OCI-LY1 (cell line): ENCODE measurements around the gene WIZ.

Experiments used
- H2AFZ ChIP-seq: fragments of 200-600 bp; sonication (generic), shearing (Covaris generic); 2 replicates; pipeline ENCODE4 v1.6.0; 2014; ENCODE audit warnings: antibody characterized with exemption, mild to moderate bottlenecking, low read length
- H3F3A ChIP-seq: fragments of 200-600 bp; sonication (generic), shearing (Covaris generic); 2 replicates; pipeline ENCODE4 v1.6.0; 2014; ENCODE audit warnings: mild to moderate bottlenecking, antibody characterized with exemption, low read length, moderate library complexity; ENCODE audit not compliant: insufficient read depth
- H3K27ac ChIP-seq: fragments of 200-600 bp; sonication (generic); 2 replicates; pipeline ENCODE4 v1.5.1; 2014; ENCODE audit warnings: low read length, mixed run types, mild to moderate bottlenecking, low read depth; ENCODE audit not compliant: poor library complexity, severe bottlenecking
- H3K27me3 ChIP-seq: fragments of 200-600 bp; sonication (generic); 2 replicates; pipeline ENCODE4 v1.6.0; 2014; ENCODE audit warnings: antibody characterized with exemption, mild to moderate bottlenecking, low read length, moderate library complexity; ENCODE audit not compliant: insufficient read depth
- H3K36me3 ChIP-seq: fragments of 200-600 bp; sonication (generic); 2 replicates; pipeline ENCODE4 v1.6.1; 2014; ENCODE audit warnings: mild to moderate bottlenecking, antibody characterized with exemption, low read length, moderate library complexity, mixed read lengths; ENCODE audit not compliant: insufficient read depth
- H3K4me1 ChIP-seq: fragments of 200-600 bp; sonication (generic); 2 replicates; pipeline ENCODE4 v1.5.1; 2014; ENCODE audit warnings: mild to moderate bottlenecking, low read length, moderate library complexity; ENCODE audit not compliant: insufficient read depth, severe bottlenecking
- H3K4me2 ChIP-seq: fragments of 200-600 bp; sonication (generic), shearing (Covaris generic); 2 replicates; pipeline ENCODE4 v1.6.1; 2014; ENCODE audit warnings: low read length
- H3K4me3 ChIP-seq: fragments of 200-600 bp; sonication (generic); 2 replicates; pipeline ENCODE4 v1.5.1; 2014; ENCODE audit warnings: low read length, low read depth, mild to moderate bottlenecking, mixed read lengths; ENCODE audit not compliant: poor library complexity, severe bottlenecking
- H3K79me2 ChIP-seq: fragments of 200-600 bp; shearing (Covaris generic); 2 replicates; pipeline ENCODE4 v1.6.1; 2016; ENCODE audit warnings: mixed run types, low read length, mixed read lengths; ENCODE audit not compliant: insufficient read depth
- H3K9ac ChIP-seq: fragments of 200-600 bp; sonication (generic), shearing (Covaris generic); 2 replicates; pipeline ENCODE4 v1.6.1; 2014; ENCODE audit warnings: mild to moderate bottlenecking, low read length, mixed read lengths
- H3K9me2 ChIP-seq: fragments of 200-600 bp; sonication (generic), shearing (Covaris generic); 2 replicates; pipeline ENCODE4 v1.6.1; 2014; ENCODE audit warnings: low read depth, mild to moderate bottlenecking, low read length, mixed read lengths
- H3K9me3 ChIP-seq: fragments of 200-600 bp; shearing (Covaris generic); 2 replicates; pipeline ENCODE4 v1.6.1; 2014; ENCODE audit warnings: low read length, mixed read lengths
- H4K20me1 ChIP-seq: fragments of 200-600 bp; sonication (generic), shearing (Covaris generic); 2 replicates; pipeline ENCODE4 v1.6.0; 2016; ENCODE audit warnings: mild to moderate bottlenecking, low read length; ENCODE audit not compliant: insufficient read depth
- CTCF ChIP-seq: fragments of 200-600 bp; sonication (generic), shearing (Covaris generic); IDR thresholded peaks from 2 replicates; pipeline ENCODE4 v1.5.1; 2017; ENCODE audit warnings: mild to moderate bottlenecking, antibody characterized with exemption, low read length, moderate library complexity, mixed read lengths
- EZH2 ChIP-seq: fragments of 200-600 bp; sonication (generic), shearing (Covaris generic); IDR thresholded peaks from 2 replicates; pipeline ENCODE4 v1.8.0; 2017; ENCODE audit warnings: borderline replicate concordance, mixed run types, mild to moderate bottlenecking, antibody characterized with exemption, low read length, moderate library complexity, mixed read lengths

The WIZ gene

GRCh38 chr19:15468675-15469512 lies 19.1 kb upstream of the WIZ start:
- Histone ChIP-seq H3K9me3 (no peaks in the 10 kb centered on the region), H2AFZ (no peak overlapping the region), H3K36me3 (no peaks in the 10 kb centered on the region), H3K9me2 (no peaks in the 10 kb centered on the region), H3K27me3 (no peaks in the 10 kb centered on the region), H3K4me2 (no peak overlapping the region), H3K9ac (no peak overlapping the region), H3K79me2 (no peaks in the 10 kb centered on the region), H4K20me1 (no peaks in the 10 kb centered on the region), H3K4me3 (no peak overlapping the region), H3K27ac (no peak overlapping the region), H3F3A (no peaks in the 10 kb centered on the region), H3K4me1 (peaks cover 14% of the 10 kb centered on the region)
- TF ChIP-seq CTCF = no peak
- no peak for TF ChIP-seq EZH2

- H3F3A ChIP-seq = no peaks in the 10 kb centered on the region
- H3K4me2 ChIP-seq = no peak overlapping the region
- no peaks in the 10 kb centered on the region for H3K36me3 ChIP-seq
- no peak overlapping the region for H3K4me3 ChIP-seq
- no peak overlapping the region for H3K9ac ChIP-seq
- no peak overlapping the region for H3K27ac ChIP-seq
- no peaks in the 10 kb centered on the region for H3K79me2 ChIP-seq
- no peaks in the 10 kb centered on the region for H3K9me2 ChIP-seq
- H3K9me3 ChIP-seq = no peaks in the 10 kb centered on the region
- H4K20me1 ChIP-seq = no peaks in the 10 kb centered on the region
- no peak overlapping the region for H2AFZ ChIP-seq
- no peaks in the 10 kb centered on the region for H3K27me3 ChIP-seq
- TF ChIP-seq CTCF (no peak), EZH2 (no peak)
- peaks cover 22% of the 10 kb centered on the region for H3K4me1 ChIP-seq
Observed at GRCh38 chr19:15467734-15468214, 18.0 kb upstream of the WIZ start.

GRCh38 chr19:15466851-15467733 lies 17.3 kb upstream of the WIZ start:
- H3K9me3 ChIP-seq = no peaks in the 10 kb centered on the region
- peaks cover 22% of the 10 kb centered on the region for H3K4me1 ChIP-seq
- H3K4me2 ChIP-seq = no peak overlapping the region
- H3K27me3 ChIP-seq = no peaks in the 10 kb centered on the region
- H3K4me3 ChIP-seq = no peak overlapping the region
- H3K9me2 ChIP-seq = no peaks in the 10 kb centered on the region
- H3K79me2 ChIP-seq = no peaks in the 10 kb centered on the region
- H4K20me1 ChIP-seq = no peaks in the 10 kb centered on the region
- H2AFZ ChIP-seq = no peak overlapping the region
- no peak overlapping the region for H3K9ac ChIP-seq
- no peak overlapping the region for H3K27ac ChIP-seq
- no peaks in the 10 kb centered on the region for H3K36me3 ChIP-seq
- no peak for TF ChIP-seq CTCF
- TF ChIP-seq EZH2 = no peak
- no peaks in the 10 kb centered on the region for H3F3A ChIP-seq
